ENCODE results near the gene ARHGAP44.
"Not testable (repeated sequence)": the region's sequence is repeated elsewhere in the genome, so short reads cannot be mapped to it uniquely, and the experiment has no call there.

The ARHGAP44 gene

DNA sequence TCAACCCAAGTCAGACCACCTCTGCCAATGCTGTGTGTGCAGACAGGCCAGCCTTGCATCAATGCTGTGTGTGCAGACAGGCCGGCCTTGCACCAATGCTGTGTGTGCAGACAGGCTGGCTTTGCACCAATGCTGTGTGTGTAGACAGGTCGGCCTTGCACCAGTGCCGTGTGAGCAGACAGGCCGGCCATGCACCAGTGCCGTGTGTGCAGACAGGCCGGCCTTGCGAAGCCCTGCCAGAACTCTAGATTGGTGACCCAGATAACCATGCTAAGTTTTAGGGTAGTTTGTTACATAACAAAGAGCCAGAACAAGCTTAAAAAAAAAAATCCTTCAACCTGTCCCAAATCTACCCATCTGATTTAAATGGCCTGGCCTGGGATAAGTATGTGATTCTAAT is 174.2 kb downstream of the ARHGAP44 start:
- DNase-seq (ENCODE audit: low read depth): no peak

DNA sequence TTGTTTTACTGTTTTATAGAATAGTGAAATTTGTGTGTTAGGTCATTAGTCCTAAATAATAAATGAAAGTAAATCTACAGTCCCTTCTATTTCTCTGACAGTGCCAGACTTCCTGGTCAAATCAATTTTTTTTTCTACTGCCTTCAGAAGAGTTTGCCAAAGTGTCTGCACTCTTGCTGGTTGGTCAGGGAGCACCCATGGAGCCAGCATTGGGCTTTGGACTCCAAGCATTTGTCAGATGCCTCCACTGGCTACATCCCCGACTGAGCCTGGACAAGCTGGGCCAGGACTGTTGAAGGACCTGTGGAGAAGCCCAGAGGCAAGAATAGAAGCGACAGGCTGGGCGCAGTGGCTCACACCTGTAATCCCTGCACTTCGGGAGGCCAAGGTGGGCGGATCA is 174.9 kb downstream of the ARHGAP44 start:
- DNase-seq (ENCODE audit: low read depth): no peak

DNA sequence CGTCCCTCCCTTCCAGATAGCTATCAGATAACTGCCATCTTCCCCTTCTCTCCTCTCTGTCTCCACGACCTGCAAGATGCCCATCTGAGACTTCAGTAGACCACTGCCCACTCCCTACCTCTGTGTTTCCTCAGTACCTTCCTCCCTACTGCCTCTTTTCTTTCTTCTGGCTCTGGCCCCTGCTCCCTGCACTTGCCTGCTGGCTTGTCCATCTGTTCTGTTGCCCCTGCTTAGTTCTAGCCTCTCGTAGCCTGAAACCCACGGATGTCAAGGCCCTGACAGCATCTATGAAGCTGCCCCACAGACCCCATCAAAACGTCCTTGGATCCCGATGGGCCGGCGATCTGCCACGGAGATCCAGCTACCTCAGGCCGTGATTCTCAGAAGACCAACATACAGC is 175.5 kb downstream of the ARHGAP44 start:
- DNase-seq (ENCODE audit: low read depth): no peak

DNA sequence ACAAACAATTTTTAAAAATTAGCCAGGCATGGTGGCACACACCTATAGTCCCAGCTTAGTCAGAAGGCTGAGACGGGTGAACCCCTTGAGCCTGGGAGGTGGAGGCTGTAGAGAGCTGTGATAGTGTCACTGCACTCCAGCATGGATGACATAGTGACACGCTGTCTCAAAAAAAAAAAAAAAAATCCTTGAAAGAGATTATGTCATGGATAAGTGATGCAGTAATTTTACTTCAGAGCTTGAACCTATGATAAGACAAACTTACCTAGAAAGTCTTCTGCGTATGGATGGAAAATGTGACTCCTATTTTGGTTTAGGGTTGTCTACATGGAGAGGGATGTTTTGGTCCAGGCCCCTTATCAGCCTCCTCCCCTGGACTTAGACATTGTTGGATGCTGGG is 176.7 kb downstream of the ARHGAP44 start:
- DNase-seq (ENCODE audit: low read depth): no peak

DNA sequence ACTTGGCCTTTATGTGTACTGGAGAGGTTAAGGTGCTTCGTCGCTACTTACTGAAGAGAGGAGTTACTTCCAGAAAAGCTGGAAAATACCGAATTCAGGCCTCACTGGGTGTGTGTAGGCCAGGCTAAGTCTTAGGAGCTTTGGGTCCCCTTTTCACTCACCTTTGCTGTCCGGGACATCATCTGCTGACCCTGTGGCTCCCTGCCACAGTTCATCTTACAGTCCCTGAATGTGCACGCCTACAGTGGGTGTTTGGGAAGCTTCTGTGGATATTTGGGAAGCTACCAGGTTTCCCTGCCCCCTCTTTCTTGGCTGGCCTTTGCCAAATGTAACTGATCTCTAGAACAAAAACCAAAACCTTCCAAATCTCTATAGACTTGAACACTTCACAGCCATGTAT is 177.1 kb downstream of the ARHGAP44 start:
- DNase-seq (ENCODE audit: low read depth): no peak

DNA sequence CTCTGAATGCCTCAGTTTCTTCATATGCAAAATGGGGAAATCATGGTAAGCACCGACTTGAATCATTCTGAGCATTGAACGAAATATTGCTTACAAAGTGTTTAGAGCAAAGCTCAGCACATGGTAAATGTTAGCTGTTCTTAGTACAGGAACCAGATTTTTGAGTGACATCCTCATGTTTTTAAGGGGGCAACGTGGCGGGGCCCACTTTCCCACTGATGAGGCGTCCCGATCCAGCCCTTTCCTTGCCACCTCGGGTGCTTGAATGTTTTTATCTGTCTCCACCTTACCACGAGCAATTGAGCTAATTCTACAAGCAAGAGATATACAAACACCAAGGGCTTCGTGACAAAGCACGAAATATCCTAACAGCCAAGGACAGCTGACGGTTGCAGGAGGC is 178.7 kb downstream of the ARHGAP44 start:
- DNase-seq (ENCODE audit: low read depth): no peak

DNA sequence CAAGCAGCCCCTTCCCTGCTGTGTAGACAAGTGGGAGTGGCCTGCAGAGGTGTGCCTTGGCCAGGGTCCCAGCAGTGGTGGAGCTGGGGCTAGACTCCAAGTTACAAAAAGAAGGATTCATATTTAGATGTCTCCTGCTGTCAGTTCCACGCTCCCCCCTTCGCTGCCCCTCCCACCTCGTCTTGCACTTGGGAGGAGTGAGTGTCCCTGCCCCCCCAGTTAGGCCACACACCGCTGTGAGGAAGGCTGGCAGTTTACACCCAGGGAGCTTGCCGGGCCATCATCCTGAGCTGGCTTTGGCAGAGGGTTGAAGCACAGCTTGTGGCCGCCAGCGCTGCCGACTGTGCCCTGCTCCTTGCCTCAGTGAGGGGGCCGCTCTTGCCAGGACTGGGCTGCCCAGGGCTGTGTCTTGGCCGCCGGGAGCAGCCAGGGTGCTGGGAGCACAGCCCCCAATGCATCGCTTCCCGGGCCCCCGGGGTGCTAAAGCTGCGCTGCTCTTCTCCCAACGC is 184.3 kb downstream of the ARHGAP44 start:
- DNase-seq (ENCODE audit: low read depth): peak; percentile 5

DNA sequence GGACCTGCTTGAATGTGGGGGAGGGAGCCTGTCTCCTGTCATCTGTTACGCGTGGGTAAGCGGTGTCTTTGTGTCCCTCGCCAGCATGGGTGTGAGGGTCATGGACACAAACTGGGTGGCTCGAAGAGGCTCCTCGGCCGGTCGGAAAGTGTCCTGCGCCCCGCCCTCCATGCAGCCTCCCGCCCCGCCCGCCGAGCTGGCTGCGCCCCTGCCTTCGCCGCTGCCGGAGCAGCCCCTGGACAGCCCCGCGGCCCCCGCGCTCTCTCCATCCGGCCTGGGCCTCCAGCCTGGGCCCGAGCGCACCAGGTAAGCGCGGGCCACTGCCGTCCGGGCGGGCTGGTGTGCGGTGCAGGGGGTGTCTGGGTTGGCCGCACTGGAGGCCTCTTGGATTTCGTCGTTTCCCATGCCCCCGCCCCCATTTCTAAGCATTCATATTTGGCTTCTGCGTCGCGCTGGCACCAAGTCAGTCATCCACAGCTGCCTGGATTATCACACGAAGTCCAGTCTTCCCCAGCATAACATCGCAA is 184.8 kb downstream of the ARHGAP44 start:
- DNase-seq (ENCODE audit: low read depth): peak; percentile 16

DNA sequence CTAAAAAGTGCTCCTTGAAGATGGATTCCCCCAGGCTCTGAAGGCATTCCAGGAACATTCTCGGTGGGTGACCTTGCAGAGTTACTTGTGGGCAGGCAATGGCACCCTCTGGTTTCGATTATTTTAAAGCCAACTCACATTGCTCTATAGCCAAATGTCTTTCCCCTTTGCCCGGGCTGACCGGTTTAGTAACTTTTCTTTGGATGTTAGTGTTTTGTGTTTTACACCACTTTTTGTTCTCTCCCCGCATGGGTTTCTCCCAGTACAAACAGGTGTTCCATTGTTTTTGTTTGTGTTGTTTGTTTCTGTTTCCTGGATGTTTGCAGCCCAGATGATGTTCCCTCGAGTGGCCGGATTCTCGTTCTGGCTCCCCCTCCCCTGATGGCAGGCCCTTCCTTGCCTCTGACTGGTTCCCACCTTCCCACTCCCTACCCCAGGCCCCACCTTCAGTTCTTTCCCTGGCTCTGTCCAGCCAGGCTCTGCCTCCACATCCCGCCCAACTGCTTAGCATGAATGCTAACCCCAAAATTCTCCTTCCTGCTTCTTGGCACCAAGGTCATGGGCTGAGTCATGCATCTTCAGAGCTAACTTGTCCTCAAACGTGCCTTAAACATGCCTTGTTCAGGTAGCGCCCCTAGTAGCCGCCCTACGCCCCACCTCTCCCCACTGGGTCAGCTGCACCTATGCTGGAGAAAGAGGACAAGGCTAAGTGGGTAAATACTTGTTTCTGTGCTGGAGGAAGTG is 187.9 kb downstream of the ARHGAP44 start:
- no peak for DNase-seq (ENCODE audit: low read depth)

DNA sequence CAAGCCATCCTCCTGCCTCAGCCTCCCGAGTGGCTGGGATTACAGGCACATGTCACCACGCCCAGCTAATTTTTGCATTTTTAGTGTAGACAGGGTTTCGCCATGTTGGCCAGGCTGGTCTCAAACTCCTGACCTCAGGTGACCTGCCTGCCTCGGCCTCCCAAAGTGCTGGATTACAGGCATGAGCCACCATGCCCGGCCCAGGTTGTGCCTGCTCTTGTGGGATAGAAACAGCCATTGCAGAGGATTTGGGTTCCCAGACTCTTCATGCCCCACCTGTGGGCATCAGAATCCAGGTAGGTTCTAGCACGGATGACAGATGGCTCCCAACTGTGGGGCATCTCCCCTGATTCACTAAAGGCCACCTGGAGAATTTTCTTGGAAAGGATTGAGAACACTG is 189.5 kb downstream of the ARHGAP44 start:
- not testable (repeated sequence) for DNase-seq (ENCODE audit: low read depth)

DNA sequence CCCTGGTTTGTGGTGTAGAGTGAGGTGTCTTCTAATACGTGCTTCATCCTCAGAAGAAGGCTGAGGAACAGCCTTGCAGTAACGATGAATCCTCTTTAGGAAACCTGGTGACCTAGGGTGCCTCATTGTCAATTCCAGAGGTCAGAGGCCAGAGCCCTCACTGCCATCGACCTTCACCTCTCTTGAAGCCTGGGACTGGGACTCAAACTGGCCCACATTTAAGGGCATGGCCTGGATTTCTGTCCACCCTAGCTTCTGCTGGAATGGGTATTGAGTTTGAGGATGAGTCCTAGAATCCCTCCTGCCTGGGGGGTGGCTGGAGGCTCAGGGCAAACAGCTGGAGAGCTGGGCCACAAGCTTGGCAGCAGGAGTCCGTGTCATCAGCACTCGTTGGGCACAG is 189.9 kb downstream of the ARHGAP44 start:
- no peak for DNase-seq (ENCODE audit: low read depth)

DNA sequence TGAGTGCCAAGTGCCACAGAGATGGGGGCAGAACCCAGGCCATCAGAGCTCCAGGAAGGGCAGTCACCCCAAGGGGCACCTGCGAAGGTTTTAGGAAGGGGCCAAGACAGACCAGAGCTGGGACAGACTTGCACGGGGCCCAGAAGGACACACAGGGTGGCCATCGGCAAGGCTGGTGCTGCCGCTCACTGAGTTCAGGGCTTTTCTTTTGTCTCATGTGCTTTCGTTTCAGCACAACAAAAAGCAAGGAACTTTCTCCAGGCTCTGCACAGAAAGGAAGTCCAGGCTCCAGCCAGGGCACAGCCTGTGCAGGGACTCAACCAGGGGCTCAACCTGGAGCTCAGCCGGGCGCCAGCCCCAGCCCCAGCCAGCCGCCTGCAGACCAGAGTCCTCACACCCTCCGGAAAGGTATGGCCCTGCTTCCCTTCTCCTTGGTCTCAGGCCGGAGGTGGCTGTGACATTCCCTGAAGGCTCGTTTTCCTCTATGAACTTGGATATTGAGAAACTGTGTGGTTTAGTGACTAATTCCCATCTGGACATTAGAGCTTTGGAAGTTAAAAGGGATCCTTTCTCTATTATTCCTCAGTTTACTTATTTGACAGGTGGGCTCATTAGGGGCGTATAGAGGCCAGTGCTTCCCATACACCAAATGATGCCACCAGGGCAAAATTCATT is 190.7 kb downstream of the ARHGAP44 start:
- DNase-seq (ENCODE audit: low read depth): peak; percentile 16

DNA sequence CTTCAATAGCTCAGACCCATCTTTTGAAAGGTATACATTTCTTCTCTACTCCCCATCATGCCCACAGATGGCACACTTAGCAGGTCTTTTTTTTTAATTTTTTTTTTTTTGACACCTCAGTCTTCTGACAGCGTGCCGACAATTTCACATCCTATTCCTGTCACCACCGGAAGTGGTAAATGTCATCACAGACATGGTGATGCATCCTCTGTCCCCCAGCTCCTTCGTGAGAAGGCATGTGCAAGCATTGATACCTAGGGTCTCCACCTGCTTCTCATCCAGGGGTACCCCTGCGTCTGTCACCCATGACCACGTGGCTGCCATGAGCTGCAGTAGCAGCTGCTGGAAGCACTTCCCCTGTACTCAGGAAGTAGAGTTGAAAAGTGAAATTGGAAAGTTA is 192.9 kb downstream of the ARHGAP44 start:
- DNase-seq (ENCODE audit: low read depth): no peak

DNA sequence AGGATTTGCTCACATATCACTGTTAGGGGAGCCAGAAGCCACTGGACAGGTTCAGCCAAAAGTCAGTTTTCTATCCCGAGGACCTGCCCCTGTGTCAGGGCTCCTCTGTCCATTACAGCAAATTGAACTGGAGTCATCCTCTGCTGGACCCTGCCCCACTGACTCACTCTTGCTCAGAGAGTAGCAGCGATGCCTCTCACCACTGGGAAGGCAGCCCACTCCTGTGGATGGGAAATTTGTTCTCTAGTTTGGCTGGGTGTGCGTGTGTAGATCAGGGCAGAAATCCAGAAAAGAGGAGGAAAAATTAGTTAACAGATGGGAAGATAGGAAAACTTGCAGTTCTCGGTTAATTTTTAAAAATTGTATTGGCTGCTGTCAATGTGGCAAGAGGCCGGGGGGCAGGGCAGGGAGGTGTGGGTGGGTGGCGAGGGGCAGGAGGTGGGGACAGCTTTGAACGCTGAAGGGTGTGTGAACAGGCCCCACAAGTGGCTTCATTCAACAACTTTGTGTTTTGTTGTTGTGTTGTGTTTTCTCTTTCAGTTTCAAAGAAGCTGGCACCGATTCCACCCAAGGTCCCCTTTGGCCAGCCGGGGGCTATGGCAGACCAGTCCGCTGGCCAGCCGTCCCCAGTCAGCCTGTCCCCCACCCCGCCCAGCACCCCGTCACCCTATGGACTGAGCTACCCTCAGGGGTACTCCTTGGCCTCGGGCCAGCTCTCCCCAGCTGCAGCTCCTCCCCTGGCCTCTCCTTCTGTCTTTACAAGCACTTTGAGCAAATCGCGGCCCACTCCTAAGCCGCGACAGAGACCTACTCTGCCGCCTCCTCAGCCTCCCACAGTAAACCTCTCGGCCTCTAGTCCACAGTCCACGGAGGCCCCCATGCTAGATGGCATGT is 194.9 kb downstream of the ARHGAP44 start:
- DNase-seq (ENCODE audit: low read depth): peak; percentile 68

DNA sequence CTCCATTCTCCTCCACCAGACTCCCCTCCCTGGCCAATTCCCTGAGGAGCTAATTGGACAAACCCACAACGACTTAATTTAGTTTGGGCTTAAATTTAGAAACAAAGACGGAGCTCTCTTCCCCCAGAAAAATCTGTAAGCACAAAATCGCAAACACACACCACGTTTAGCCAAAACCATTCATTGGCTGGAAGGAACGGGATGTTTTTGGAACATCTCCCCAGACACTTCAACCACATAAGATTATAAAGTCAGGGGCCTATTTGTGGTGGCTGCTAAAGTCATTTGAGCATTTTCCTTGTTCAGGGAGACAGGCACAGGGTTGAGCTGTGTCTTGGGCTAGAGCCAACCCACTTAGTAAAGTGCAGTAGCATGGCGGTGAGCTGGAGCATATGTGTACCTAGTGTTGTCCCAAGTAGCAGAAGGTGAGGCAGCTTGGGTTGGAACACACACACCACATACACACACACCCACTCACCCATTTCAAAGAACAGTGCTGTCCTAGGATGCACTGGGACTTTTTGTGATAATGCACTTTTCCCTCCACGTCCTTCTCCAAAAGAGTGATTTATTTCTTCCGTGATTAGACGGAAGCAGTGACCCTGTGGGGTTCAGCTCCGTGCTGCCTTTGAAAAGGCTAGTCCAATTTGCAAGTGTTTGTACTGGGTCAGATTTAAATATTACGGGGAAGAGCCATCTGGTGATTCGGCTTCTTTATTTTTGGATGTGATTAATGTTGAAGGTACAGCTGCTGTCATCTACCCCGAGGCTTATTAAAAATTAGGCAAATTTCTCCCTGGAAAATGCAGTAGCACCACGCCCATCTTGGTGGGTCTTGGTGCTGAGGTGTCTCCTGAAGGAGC is 196.4 kb downstream of the ARHGAP44 start:
- DNase-seq (ENCODE audit: low read depth): peak; percentile 34

DNA sequence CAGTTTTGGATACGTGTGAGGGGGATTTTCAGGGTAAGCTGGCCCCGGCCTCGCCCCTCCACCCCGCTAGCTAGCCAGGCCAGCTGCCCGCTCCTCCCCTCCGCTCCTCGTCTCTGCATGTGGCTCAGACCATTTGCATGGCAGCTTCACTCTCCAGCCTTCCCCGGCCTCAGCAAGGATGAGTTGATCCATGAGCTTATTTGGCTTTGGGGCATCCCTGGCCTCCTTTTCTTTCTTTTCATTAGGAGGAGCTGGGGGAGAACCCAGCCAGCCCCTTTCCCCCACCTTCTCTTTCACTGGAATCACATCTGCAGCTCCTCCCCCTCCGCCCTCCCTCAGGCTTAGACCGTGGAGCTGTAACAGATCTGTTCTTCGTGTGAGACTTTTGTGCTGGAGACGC is 197.8 kb downstream of the ARHGAP44 start:
- no peak for DNase-seq (ENCODE audit: low read depth)

DNA sequence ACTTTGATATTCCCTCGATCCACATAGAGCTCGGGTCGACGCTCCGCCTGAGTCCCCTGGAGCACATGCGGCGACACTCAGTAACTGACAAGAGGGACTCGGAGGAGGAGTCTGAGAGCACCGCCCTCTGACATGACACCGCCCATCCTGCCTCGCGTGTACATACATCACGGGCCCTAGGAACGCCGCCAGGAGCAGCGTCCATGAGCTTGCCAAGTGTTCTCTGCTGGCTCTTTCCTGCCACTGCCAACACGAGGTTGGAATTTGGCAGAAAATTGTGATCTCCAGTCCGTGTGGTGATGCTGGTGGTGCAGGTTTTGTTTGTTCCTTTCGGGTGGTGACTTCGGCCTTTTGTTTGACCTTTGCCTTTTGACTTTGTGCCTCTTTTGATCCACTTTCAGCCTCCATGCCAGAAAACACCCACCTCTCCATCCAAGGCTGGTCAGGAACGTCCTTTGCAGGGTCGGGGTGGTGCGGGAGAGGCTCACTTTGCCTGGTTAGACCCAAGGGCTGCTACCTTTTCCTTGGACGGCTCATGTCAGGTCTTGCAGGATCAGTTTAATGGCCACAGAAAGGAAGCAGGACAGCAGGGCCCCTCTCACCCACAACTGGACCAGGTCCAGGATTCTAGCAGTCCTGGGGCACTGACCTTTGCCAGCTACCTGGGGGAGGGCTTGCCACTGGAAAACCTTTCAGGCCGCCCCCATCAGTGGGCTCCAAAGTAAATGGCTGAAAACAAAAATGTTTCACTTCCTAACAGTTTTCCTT is 200.9 kb downstream of the ARHGAP44 start:
- DNase-seq (ENCODE audit: low read depth): no peak

DNA sequence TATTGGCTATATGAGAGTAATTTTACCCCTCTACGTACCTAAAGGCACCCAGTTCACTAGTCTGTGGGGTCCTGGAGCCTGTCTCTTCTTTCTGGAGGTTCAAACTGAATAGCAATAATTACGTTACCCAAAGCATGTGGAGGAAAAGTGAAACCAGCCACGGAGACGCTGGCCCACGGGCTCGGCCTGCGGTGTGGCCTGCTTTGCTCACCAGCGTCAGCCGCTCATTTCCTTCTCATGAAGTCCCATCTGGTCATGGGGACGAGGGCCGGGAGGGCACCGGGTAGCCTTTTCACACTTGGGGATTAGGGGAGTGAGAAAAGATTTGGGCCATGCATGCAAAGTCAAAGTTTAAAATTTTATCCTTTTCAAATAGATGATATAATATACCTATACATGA is 201.6 kb downstream of the ARHGAP44 start:
- DNase-seq (ENCODE audit: low read depth): no peak

DNA sequence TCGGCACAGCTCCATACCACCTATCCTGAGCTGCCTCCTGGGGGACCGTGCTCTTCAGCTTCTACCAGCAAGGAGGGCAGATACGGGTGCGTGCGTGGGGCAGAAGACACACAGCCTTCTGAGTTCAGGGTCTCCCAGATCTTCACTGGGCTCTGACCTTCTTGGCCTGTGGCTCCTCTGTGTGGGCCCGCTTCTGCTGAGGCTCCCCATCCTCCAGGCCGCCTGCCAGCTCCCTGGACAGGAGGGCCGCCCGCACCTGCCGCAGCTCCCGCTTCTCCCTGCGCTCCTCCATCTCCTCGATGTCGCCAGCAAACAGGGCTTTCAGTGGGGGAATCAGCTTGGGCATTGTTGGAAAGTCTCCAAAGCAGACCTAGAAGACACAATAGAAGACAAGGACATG is 203.4 kb downstream of the ARHGAP44 start:
- DNase-seq (ENCODE audit: low read depth): no peak

DNA sequence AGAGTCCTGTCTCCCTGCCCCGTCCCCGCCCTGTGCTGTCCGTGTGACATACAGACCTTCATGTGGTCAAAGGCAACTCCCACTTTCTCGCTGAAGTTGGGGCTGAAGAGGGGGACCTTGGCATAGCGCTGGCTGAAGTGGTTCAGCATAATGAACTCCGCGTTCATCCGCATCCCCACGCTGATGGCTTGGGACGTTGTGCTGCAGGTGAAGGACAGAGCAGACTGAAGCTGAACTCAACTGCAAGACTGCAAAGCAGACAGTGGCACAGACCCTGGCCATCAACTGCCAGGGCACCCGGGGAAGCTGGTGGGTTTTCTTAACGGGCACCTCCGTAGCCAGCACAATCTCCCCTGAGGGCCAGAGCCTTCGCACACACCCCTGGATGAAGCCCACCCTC is 204.3 kb downstream of the ARHGAP44 start:
- DNase-seq (ENCODE audit: low read depth): no peak
